GM11168 (cell line): Measurements from ENCODE around the gene EFNA5.

ENCODE experiments used
- in situ Hi-C: fragments of 300-500 bp; cut with MboI; formaldehyde crosslinking; loops from one replicate; pipeline ENCODE4 v1.12.0; 2022; ENCODE audit warnings: low sequenced_read_pairs; ENCODE audit not compliant: unreplicated experiment

The EFNA5 gene

GRCh38 chr5:107555425-107556090, 115.2 kb downstream of the EFNA5 start:
- in situ Hi-C loops: no loop called here

DNA sequence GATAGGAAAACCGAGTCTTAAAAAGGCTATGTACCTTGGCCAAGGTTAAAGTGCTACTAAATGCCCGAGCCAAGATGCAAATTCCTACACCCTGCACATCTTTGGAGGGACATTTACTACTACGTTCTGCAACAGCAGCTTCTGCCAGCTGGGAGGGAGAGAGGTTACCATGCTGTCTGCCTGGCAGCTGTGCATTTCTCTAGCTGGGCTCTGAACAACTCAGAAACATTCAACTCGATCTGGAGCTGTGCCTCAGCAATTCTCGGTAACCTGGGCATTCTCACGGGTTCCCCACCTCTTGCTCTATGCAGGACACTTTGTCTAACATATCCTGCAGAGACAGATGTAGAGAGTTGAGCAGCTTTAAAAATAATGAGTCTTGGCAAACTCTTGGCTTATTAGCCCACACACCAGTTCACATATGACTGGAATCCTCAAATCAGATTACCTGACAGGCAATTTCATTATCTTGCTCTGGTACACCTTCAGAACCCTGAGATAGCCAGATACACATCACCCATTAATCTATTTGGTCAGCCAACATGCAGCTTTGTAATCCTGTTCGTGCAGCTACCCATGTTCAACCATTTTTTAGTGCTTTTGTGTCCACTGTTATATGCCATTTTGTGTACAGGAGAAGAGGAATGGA, 115.8 kb downstream of the EFNA5 start:
- in situ Hi-C loops: no loop called here

DNA sequence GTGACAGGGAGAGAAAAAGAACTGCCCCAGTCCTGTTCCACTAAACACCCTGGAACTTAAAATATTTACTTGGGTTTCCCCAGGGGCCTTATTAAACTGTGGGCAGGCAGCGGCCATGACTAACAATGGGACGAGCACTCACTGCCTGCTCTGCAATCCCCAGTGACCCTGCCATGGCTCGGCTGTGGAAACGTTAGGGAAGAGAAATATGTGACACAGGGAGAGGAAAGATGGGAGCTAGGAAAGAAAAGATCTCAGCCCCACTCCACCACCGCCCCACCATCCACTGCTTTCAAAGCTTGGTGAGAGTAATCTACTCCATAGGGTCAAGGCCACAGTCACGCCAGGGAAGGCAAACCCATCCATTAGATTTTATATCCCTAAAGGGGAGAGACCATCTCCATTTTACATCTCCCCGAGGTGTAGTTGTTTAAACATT, 117.6 kb downstream of the EFNA5 start:
- in situ Hi-C loops: no loop called here

DNA sequence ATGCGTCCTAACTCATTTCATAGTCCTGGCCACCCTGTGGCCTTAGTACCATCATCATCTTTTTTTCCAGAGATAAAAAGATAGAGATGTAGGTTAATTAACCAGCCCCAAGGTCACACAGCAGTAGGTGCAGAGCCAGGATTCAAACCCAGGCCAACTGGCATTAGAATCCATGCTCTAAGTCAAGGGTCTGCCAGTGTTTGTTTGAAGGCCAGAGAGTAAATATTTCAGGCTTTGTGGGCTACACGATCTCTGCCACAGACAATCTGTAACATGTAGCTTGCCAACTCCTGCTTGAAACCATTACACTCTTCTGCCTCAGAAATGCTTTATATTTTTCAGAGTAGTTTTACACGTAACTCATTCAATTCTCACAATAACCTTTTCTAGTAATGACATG, 119.6 kb downstream of the EFNA5 start:
- in situ Hi-C loops: no loop called here

GRCh38 chr5:107549567-107549966, 121.2 kb downstream of the EFNA5 start:
- in situ Hi-C loops: no loop called here

DNA sequence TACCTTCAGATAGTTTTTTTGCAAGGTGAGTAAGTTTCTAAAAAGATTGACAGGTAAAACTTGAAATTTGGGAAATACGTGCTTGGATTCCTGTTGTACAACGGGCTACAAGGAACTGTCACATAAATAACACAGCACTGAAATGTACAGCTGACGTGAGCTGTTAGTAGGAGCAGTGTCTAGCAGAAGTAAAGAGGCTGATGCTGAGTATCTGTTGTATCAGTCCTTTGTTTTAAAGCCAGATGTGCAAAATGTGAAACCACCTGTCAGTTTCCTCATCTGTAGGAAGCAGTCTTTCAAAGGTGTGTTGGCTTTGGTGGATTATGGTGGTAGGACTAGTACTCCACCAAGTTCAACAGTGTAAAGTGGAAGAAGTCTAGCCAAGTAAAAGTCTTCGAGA, 122.3 kb downstream of the EFNA5 start:
- in situ Hi-C loops: no loop called here

DNA sequence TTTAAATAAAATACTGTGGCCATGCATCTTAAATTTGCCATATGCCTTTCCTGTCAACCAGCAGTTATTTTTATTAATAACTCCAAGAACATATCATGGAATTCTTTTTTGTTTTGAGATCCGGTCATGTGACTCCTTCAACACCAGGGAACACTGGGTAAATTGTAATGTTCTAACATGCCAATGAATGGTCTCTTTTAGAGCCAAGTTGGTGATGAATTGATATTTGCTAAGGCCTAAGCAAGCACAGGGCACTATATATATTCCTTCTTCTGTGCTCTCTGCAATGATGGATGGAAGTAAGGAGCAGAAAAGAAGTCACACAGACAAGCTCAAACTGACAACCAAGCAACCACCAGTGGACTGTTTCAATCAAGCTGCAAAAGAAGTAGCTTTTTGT, 124.0 kb downstream of the EFNA5 start:
- in situ Hi-C loops: no loop called here

GRCh38 chr5:107545486-107545885, 125.3 kb downstream of the EFNA5 start:
- in situ Hi-C loops: no loop called here

DNA sequence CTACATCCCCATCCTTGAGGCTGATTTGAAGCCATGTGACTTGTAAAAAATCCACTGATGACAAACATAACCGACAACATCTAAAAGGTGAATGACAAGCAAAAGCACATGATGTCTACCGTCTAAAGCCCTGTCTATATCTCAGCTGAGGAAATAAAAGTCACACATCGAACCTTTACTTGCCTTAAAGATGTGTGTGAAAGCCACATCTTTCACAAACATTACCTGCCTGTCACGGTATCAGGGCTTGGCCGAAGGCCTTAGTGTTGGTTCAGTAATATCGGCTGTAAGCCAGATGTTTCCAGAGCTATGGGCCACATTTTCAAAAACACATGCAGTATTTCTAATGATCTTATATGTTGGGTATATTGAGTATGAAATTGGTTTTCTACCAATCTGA, 125.8 kb downstream of the EFNA5 start:
- in situ Hi-C loops: no loop called here

DNA sequence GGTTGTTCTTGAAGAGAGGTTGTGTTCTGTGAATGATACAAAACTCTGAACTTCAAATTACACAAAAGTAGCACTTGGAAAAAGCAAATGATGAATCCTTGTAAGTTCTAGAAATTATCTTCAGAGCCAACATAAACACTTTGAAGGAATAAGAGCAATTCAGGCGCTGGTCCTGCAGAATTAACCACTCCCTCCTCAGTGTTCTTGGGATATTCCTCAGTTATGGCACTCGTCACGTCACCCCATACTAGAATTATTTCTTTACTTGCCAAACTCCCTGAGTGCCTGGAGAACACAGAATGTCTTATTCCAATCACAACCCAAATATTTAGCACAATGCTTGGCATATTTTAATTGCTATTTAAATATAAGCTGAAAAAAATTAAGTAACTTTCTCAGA, 126.3 kb downstream of the EFNA5 start:
- in situ Hi-C loops: no loop called here

- in situ Hi-C loops: no loop called here
These were observed 126.9 kb downstream of the EFNA5 start for GRCh38 chr5:107543868-107544267.

DNA sequence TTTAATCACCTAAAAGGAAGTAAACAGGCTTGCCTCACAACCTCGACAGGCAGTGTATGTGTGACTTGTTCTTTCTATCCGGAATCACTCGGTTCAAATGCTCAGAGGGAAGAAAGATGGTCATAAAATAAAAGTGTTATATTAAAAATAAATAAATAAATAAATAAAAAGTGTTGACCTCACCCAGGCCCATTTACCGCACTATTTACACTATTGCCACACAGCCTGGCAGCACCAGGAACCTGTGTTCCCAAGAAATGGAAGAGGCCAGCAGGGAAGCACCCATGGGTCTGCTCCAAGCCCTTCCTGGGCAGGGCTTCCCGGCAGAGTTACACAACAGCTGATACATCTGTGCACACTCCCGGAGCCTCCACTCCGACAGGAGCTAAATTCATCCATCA, 127.9 kb downstream of the EFNA5 start:
- in situ Hi-C loops: no loop called here

- in situ Hi-C loops: no loop called here
These were observed 128.3 kb downstream of the EFNA5 start for GRCh38 chr5:107542428-107542827.

GRCh38 chr5:107541400-107541799, 129.3 kb downstream of the EFNA5 start:
- in situ Hi-C loops: no loop called here

DNA sequence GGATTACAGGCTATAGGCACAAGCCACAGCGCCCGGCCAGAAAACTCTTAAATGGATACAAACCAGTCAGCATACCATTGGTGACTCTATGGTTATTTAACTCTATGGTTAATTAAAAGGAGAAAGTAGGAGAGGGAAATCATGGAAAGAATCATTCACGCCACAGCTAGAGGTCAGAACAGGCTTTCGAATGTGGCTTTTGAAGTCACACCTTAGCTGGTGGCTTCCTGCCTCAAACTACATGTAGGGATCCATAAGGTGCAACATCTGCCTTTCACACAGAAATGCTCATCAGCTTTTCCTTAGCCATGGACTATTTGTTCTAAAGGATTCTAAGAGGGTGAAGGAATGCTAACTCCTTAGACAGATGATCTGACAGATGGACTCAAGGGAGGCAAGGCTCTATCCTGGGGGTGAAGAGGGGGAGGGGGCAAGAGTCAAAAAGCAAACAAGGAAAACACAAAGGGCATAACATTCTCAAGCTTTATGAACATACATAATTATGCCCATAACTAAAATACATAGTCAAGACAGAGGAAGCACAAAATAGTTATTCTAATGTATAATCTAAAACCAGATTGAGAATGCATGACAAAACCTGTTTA, 130.9 kb downstream of the EFNA5 start:
- in situ Hi-C loops: no loop called here

GRCh38 chr5:107538805-107539445, 131.8 kb downstream of the EFNA5 start:
- in situ Hi-C loops: no loop called here

- in situ Hi-C loops: no loop called here
These were observed 132.4 kb downstream of the EFNA5 start for GRCh38 chr5:107538331-107538730.

DNA sequence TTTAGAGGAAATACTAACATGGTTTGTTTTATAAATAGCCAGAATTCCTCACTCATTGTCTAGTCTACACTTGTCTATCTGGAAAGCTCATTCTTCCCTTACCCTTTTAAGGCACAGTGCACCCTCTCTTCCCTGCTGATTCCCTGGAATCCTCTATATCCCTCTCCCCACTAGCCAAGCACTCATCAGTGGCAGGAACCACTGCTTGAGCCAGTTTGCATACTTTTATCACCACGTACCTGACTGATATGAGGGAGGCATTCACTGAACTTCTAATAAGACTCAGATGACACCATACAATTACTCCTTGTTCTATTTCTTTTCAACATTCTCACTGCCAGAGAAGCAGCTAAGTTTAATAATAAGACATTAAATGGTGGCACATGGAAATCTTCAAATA, 134.9 kb downstream of the EFNA5 start:
- in situ Hi-C loops: no loop called here

DNA sequence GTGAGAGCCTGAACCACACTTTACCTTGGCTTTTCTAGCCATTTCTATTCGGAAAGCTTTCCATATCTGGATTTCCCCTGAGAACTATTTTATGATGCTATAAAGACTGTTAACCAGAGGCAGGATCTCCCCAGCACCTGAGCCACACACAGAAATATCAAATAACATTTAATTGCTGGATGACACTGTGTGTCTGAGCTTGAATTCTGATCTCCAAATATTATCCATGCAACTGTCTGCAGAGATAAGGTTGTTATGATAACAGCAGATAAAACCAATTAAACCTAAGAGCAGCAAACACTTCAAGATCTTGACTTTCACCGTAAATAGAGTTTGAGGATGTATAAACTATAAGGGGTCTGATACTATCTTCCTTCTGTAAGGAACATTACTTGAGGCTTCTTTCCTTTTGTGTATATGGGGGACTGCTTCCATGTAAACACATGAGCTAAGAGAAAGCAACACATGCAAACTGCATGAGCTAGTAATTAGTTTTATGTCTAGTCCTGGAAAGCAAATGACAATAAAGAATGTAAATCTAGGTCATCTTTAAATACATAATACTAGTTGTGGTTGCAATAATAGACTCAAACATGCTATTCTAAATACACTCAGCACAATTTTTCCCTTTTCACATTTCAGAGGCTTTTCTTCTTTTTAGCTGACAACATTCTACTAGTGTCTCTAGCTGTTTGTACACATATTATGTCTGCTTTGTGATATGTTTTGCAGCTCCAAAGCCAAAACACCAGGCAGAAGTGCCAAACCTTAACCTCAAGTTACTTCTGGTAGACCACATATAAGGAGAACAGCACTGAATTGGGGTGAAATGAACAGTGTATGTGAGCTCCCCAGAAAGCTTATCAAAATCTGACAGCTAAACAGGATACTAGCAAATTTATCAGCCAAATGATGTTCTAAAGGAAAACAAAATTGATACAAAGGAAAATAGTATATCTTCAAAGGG, 136.5 kb downstream of the EFNA5 start:
- in situ Hi-C loops: no loop called here

DNA sequence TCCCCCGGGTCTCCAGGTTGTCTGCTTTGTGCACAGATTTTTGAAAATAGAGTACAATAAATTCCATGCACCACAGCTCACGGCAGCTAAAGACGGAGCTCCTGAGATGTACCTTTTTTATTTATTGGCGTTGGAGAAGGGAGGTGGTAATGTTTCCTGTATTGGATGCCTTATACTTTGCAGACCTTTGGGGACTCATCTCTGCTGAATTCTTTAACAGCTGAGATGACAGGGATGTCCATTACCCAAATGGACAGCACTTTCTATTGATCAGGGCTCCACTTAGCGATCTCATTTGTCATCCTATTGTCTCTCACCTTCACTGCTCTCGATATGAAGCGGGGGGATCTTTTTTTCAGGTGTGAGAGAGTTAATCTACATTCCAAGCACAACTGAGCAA, 137.8 kb downstream of the EFNA5 start:
- in situ Hi-C loops: no loop called here
